ENCODE measurements around the gene CDH11.

CDH11 gene

DNA sequence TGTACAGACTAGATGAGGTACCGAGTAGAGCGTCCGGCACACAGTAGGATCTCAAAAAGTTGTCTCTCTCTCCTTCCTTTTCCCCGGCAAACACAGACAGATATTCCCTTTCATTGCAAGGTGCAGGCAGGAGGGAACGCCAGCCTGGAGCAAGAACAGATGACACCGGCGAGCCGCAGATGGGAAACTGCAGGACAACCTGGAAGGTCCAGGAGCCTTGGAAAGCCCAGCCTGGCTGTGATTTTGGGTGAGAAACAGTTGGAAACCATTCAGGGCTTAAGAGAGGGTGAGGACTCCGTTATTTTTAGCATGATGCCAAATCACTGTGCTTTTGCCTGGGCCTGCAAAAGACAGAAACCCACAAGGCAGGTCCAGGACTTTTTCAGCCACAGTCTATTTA is 7.3 kb downstream of the CDH11 start:
- Histone ChIP-seq H3K9me2 (ENCODE audit: low read depth, low read length) (no peaks in the 10 kb centered on the region), H3K27me3 (ENCODE audit: insufficient read depth, low read length) (no peaks in the 10 kb centered on the region; the same call in 1 of the 2 replicates), H3F3A (ENCODE audit: insufficient read depth, low read length) (no peaks in the 10 kb centered on the region), H2AFZ (ENCODE audit: low read length) (no peak overlapping the region), H3K27ac (ENCODE audit: low read depth, low read length, poor library complexity, severe bottlenecking) (no peak overlapping the region), H3K4me1 (ENCODE audit: insufficient read depth, low read length, severe bottlenecking) (peaks cover 5% of the 10 kb centered on the region), H3K9me3 (ENCODE audit: low read length) (no peaks in the 10 kb centered on the region), H4K20me1 (ENCODE audit: insufficient read depth, low read length) (no peaks in the 10 kb centered on the region), H3K9ac (ENCODE audit: low read length) (no peak overlapping the region), H3K79me2 (ENCODE audit: insufficient read depth, low read length) (no peaks in the 10 kb centered on the region), H3K36me3 (ENCODE audit: insufficient read depth, low read length) (no peaks in the 10 kb centered on the region), H3K4me3 (ENCODE audit: low read depth, low read length, poor library complexity, severe bottlenecking) (no peak overlapping the region), H3K4me2 (ENCODE audit: low read length) (no peak overlapping the region)
- TF ChIP-seq EZH2 (IDR thresholded peaks at IDR 0.05; ENCODE audit: borderline replicate concordance, low read length) (no peak), CTCF (IDR thresholded peaks at IDR 0.05; ENCODE audit: low read length) (no peak)

- Histone ChIP-seq H3K27me3 (ENCODE audit: insufficient read depth, low read length) (no peaks in the 10 kb centered on the region; the same call in 1 of the 2 replicates), H2AFZ (ENCODE audit: low read length) (no peak overlapping the region), H3F3A (ENCODE audit: insufficient read depth, low read length) (no peaks in the 10 kb centered on the region), H3K9me3 (ENCODE audit: low read length) (no peaks in the 10 kb centered on the region), H3K27ac (ENCODE audit: low read depth, low read length, poor library complexity, severe bottlenecking) (no peak overlapping the region), H3K4me1 (ENCODE audit: insufficient read depth, low read length, severe bottlenecking) (peaks cover 5% of the 10 kb centered on the region), H4K20me1 (ENCODE audit: insufficient read depth, low read length) (no peaks in the 10 kb centered on the region), H3K79me2 (ENCODE audit: insufficient read depth, low read length) (no peaks in the 10 kb centered on the region), H3K4me2 (ENCODE audit: low read length) (no peak overlapping the region), H3K9me2 (ENCODE audit: low read depth, low read length) (no peaks in the 10 kb centered on the region), H3K4me3 (ENCODE audit: low read depth, low read length, poor library complexity, severe bottlenecking) (no peak overlapping the region), H3K9ac (ENCODE audit: low read length) (no peak overlapping the region), H3K36me3 (ENCODE audit: insufficient read depth, low read length) (no peaks in the 10 kb centered on the region)
- no peak for TF ChIP-seq CTCF (IDR thresholded peaks at IDR 0.05; ENCODE audit: low read length)
- TF ChIP-seq EZH2 (IDR thresholded peaks at IDR 0.05; ENCODE audit: borderline replicate concordance, low read length): no peak
These were observed 8.4 kb downstream of the CDH11 start for GRCh38 chr16:65113441-65113840.

GRCh38 chr16:65111306-65111705 is 10.6 kb downstream of the CDH11 start:
- Histone ChIP-seq H2AFZ (ENCODE audit: low read length) (no peak overlapping the region), H3K9me2 (ENCODE audit: low read depth, low read length) (no peaks in the 10 kb centered on the region), H3K4me2 (ENCODE audit: low read length) (no peak overlapping the region), H3K4me3 (ENCODE audit: low read depth, low read length, poor library complexity, severe bottlenecking) (no peak overlapping the region), H3K9ac (ENCODE audit: low read length) (no peak overlapping the region), H4K20me1 (ENCODE audit: insufficient read depth, low read length) (no peaks in the 10 kb centered on the region), H3K9me3 (ENCODE audit: low read length) (no peaks in the 10 kb centered on the region), H3K27ac (ENCODE audit: low read depth, low read length, poor library complexity, severe bottlenecking) (no peak overlapping the region), H3K36me3 (ENCODE audit: insufficient read depth, low read length) (no peaks in the 10 kb centered on the region), H3K27me3 (ENCODE audit: insufficient read depth, low read length) (no peaks in the 10 kb centered on the region; the same call in 1 of the 2 replicates), H3F3A (ENCODE audit: insufficient read depth, low read length) (no peaks in the 10 kb centered on the region), H3K79me2 (ENCODE audit: insufficient read depth, low read length) (no peaks in the 10 kb centered on the region), H3K4me1 (ENCODE audit: insufficient read depth, low read length, severe bottlenecking) (no peaks in the 10 kb centered on the region)
- TF ChIP-seq CTCF (IDR thresholded peaks at IDR 0.05; ENCODE audit: low read length) (no peak), EZH2 (IDR thresholded peaks at IDR 0.05; ENCODE audit: borderline replicate concordance, low read length) (no peak)
